GM12891 (cell line): ENCODE data around the gene TRAF7.

ENCODE experiments used
- POLR2A ChIP-seq: IDR thresholded peaks from 2 replicates; pipeline ENCODE4 v1.6.1; 2011; ENCODE audit warnings: low read depth, low read length, control low read depth
- POLR2AphosphoS5 ChIP-seq: IDR thresholded peaks from 2 replicates; pipeline ENCODE4 v1.6.1; 2011; ENCODE audit warnings: low read depth, low read length, control low read depth
- POU2F2 ChIP-seq: IDR thresholded peaks from 2 replicates; pipeline ENCODE4 v1.6.1; 2011; ENCODE audit warnings: low read depth, mild to moderate bottlenecking, control low read depth, low read length, moderate library complexity
- TAF1 ChIP-seq: IDR thresholded peaks from 2 replicates; pipeline ENCODE4 v1.6.1; 2011; ENCODE audit warnings: low read depth, low read length, control low read depth

DNA sequence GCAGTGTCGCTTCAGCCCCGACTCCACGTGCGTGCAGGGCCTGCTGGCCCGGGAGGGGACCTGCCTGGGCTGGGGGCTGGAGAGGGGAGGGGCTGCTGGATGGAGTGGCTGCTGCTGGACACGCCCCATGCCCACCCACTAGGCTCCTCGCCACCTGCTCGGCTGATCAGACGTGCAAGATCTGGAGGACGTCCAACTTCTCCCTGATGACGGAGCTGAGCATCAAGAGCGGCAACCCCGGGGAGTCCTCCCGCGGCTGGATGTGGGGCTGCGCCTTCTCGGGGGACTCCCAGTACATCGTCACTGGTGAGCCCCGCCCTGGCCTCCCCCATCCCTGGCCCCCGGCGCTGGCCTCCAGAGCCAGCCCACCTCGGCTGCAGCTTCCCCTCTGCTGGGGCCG is 52.7 kb downstream of the TRAF7 start:
- TF ChIP-seq POLR2A (no peak), TAF1 (no peak), POLR2AphosphoS5 (no peak), POU2F2 (no peak)
